NCI-H128 (cell line): Measurements from ENCODE around the gene OCEL1.
"Not testable (repeated sequence)": the region's sequence is repeated elsewhere in the genome, so short reads cannot be mapped to it uniquely, and the experiment has no call there.

Experiments
- DNase-seq: peaks from one replicate; lab custom pipeline; 2025; ENCODE audit not compliant: unreplicated experiment; lab: John Stamatoyannopoulos, UW

Gene OCEL1

GRCh38 chr19:17260842-17261325, 34.9 kb downstream of the OCEL1 start:
- no peak for DNase-seq

- DNase-seq: no peak
Observed at GRCh38 chr19:17262557-17262956, 36.5 kb downstream of the OCEL1 start.

DNA sequence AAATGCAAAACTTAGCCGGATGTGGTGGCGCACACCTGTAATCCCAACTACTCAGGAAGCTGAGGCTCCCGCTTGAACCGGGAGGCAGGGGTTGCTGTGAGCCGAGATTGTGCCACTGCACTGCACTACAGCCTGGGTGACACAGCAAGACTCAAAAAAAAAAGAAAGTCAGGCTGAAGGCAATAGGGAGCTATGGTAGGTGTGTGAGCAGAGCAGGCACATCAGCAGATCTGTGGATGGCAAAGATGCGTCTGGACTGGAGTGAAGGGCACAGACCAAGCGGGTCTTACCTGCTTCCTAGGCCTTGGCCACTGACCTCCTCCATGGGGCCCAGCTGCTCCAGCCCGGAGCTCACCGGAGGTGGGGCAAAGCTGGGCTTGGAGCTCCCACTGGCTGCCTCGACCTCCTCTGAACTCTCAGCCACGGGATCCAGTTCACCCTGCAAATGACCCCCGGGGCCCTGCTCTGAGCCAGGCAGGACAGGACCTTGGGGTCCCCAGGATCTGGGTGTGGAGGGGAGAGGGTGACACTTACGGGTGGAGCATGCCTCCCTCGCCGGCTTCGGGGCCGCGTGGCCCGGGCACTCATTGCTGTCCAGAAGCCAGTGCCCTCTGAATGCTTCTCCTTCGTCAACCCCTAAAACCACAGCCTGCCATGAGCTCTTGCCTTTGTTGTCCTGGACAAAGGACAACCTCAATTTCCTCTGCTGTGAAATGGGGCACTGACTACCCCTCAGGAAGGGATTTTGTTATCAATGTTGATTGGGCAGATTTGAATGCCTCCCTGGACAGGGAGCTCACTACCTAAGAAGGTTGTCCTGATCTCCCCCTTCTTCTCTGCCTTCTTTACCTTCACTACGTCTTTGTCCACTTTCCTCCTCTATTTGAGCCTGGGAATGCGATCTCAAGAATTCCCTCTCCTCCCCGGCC, 38.0 kb downstream of the OCEL1 start:
- no peak for DNase-seq

DNA sequence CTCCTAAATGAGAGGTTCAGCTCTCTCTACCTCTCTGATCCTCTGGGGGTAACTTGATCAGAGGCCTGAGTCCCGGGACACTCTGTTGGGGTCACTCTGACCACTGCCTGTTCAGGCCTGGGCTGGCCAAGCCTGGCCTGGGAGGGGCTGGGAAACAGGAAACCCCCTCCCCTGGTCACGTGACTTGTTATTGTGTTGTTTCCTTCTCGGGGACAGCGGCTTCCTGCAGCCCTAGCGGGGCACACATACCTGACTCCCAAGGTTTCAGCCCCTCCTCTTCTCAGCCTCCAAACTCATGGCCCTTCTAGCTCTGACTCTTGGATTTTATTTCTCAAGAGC, 38.6 kb downstream of the OCEL1 start, which contains the start of gene USHBP1:
USHBP1 (minus strand) TSS at position 105 of the 339 bp plus-strand sequence. CDS start 446 bp downstream, outside the sequence.
- DNase-seq: no peak

GRCh38 chr19:17266026-17266425, 40.0 kb downstream of the OCEL1 start:
- no peak for DNase-seq

- DNase-seq: no peak
Observed at GRCh38 chr19:17266589-17266974, 40.6 kb downstream of the OCEL1 start.

DNA sequence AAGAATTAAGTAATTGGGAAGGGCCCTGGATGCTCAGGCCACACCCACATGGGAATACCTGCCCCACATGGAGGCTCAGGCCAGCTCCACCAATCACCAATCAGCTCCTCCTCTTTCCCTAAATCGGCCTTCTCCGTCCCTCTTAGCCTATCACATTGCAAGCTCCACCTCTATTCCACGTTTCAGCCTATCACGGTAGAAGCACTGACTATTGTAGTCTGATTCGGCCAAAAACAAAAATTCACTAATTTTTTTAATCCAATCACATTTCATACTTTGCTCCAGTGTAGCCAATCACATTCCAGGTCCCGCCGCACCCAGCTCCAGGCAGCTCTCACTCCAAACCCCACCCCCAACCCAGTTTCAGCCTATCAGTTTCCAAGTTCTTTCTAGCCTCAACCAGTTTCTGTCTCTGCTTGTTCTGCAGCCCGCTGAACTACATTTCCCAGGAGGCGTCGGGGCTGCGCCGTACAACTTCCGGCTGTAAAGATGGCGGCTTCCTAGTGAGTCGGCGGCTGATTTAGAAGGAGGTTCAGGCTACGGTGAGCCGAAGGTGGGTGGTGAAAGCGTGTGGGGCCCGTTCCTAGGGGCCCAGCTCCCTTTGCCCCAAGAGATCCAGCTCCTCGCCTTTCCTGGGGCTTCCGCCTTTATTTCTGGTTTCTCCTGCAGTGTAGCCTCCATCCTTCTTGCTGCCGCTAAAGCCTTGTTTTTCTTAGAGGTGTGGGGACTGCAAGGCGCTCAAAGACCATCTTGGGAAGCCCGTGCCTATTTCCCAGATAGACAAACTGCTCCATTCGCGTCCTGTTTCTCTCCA, 41.2 kb downstream of the OCEL1 start, which contains the start of gene BABAM1:
BABAM1 (plus strand) TSS at position 469 of the 814 bp plus-strand sequence. CDS start 1,364 bp downstream, outside the sequence.
- peak; percentile 79 for DNase-seq

DNA sequence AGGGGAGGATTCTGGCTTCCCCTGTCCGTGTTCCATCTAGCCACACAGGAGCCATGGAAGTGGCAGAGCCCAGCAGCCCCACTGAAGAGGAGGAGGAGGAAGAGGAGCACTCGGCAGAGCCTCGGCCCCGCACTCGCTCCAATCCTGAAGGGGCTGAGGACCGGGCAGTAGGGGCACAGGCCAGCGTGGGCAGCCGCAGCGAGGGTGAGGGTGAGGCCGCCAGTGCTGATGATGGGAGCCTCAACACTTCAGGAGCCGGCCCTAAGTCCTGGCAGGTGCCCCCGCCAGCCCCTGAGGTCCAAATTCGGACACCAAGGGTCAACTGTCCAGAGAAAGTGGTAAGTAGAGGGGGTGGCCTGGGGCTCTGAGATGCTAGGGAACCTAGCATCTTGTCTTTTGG, 42.7 kb downstream of the OCEL1 start:
- DNase-seq: no peak

DNA sequence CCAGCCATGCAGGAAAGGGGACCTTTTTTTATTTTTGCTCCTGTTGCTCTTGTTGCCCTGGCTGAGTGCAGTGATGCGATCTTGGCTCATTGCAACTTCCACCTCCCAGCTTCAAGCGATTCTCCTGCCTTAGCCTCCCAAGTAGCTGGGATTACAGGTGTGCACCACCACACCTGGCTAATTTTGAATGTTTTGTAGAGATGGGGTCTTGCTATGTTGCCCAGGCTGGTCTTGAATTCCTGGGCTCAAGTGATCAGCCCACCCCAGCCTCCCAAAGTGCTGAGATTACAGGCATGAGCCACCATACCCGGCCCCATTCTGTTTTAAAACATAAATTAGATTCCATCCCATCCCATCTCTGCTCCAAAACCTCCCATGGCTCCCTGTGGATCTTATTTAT, 48.9 kb downstream of the OCEL1 start:
- DNase-seq: not testable (repeated sequence)

GRCh38 chr19:17275441-17276175, 49.6 kb downstream of the OCEL1 start:
- DNase-seq: no peak
